ENCODE results near the gene AGBL4.
A peak's percentile ranks its signal among the peaks of the same experiment; 100 is the strongest.
"Not testable (repeated sequence)": the region's sequence is repeated elsewhere in the genome, so short reads cannot be mapped to it uniquely, and the experiment has no call there.

Gene AGBL4

DNA sequence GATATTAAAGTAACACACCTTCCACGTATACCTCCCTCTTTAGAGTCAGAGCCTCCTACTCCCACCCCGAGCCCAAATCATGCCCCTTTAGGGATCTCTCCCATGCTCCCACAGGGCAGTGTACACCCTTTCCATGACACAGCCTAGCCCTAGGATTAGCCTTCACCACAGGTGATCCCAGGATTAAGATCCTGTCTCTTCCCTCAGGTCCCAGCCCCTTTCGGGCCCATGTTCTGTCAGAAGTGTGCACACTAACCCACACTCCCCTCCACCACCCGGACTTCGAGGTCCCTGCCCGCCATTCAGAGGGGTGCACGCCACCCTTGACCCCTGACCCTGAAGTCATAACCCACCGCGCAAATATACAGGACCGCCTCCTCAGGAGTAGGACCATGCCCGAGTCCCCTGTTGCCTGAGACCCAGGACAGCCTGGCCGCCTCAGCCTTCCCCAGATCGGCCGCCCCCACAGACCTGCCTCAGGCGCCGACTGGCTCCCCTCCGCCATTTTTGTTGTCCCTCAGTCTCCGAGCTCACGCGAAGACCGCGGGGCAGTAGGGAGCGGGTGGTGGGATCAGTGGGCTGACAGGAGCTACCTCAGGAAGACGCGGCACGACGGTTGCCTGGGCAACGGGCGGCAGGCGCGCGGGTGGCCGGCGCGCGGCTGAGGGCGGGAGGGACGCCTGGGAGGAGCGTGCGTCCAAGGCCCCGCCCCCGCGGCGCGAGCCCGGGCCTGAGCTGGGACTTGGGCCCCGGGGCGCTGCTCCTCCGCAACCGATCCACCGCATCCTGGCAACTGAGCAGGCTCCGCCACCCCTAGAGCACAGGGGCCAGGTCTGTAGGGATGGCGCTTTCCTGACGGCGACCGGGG lies at the start of gene AGBL4:
Gene AGBL4, minus strand, starts transcription at position 663 of the 868 bp plus-strand sequence.
- peak; percentile 80 for DNase-seq

DNA sequence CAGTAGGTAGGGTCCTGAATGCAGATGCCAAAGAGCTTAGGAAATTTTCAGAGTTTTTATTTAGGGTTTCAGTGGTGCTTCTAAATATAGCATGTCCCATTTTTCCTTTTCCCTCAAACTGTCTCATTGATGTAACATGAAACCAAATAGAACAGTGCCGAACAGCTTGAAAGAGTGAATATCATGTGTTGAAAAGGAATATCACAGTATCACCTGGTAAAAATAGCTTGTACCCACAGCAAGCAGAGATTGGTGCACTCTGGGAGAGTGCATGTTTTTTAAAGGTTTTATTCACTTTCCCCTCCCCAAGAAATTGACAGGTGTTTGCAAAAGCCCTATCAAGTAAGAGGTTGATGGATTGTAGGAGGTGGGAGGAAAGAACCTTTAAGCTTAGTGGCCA lies 43.1 kb upstream of the AGBL4 start:
- no peak for DNase-seq

DNA sequence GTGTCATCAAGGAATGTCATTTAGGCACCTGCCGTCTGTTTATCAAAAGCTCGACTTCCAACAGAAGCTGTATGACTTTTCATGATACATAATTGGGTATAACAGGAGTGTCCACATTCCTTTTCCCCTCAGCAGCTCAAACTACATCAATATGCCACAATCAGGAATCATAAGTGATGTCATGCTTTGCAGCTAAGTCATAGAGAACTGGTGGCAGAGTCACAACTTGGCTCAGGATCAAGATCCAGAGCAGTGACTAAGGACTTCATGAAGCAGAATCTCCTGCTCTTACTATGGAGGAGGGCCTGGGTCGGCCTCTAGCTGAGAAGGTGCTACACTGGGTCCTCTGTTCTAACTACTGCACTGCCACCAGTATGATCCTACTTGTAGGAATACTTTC lies 36.5 kb upstream of the AGBL4 start:
- no peak for DNase-seq

DNA sequence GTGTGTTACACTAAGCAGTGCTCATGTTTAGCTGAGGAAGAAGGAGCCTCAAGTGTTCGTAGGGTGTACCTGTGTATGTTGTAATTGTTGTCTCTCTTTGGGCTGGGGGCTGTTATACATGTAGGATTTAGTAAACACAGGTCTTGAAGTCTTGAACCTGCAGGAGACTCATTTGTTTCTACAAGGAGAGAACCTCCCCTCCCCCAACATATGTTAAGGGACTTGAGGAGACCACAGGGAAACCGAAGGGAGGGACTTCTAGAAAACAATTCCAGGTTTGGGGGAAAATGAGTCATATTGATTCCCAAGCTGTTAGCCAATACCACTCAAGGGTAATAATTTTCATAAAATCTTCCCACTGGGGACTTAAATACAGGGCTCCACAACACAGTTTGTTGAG lies 25.0 kb upstream of the AGBL4 start:
- no peak for DNase-seq

DNA sequence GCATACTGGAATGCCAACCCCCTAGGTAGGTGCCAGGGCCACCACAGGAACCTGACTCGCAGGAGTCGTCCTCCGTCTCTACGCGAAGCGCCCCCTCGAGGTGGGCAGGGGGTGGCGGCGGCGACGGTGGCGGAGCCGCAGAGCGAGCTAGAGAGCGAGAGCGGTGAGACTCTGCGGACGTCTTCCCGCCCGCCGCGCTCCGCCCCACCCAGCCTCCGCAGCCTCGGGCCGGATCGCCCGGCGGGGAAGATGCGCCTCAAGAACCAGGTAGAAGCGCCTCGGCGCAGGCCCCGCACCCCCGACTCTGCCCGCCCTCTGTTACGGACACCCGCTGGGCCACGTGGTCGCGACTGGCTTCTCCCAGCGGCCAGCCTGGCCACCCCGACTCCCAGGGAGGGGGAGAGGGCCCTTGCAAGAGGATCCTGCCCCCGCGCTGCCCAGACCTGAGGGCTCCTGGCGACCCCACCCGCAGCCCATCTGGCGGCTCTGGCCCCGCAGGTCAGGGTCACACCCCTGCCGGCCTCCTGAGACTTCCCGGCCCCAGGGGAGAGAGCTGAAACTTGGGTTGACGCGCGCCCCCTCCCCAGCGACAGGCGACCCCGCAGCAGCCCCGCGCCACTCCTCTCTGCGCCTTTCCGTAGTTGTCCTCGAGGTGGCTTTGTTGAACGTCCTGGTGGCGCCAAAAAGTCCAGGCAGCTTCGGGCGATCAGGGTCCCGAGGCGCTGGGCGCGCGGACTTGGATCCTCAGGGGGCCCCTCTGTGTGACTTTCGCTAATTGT lies 24.4 kb upstream of the AGBL4 start:
- DNase-seq: peak; percentile 28

DNA sequence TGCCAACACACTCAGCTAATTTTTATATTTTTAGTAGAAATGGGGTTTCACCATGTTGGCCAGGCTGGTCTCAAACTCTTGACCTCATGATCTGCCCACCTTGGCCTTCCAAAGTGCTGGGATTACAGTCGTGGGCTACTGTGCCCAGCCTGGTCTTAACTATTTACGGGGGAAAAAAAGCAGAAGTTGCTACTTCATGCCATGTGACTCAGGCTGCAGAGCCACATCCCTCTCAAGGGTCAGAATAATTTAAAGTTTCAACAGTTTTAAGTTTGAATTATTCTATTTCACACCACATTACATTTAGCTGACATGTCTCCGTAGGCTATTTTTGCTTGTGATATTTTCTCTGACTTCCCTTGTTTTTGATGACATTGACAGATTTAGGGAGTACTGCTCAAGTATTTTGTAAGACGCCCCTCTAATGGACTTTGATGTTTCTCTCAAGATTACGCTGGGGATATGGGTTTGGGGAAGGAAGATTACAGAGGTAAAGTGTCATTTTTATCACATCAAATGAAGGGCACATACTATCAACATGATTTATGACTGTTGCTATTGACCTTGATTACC lies 14.6 kb upstream of the AGBL4 start:
- DNase-seq: no peak

DNA sequence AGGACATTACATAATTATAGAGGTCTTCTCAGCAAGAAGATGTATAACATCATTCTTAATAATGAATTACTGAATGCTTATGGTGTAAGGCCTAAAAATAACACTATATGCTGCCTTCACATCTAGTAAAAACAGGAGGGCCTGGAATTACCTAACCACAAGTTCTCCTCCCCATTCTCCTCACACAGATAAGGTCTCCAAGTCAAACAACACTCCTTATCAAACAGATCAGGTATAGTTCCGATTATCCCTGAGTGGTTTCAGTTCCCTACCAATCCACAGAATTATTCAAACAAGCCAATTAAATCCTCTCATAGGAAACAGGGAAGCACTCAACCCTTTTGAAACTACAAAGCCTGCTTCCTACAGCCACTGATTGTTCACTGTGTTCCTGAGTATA lies 4.0 kb upstream of the AGBL4 start:
- no peak for DNase-seq

DNA sequence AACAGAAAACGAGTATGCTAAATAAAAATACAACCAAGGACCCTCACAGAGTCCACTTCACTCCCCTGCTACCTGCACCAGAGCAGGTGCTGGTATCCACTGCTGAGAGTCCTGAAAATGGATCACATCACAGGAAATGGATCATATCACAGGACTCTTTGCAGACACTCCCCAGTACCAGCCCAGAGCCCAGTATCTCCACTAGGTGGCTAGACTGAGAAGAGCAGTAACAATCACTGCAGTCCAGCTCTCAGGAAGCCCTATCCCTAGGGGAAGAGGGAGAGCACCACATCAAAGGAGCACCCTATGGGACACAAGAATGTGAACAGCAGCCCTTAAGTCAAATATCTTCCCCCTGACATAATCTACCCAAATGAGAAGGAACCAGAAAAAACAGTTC lies 28.0 kb downstream of the AGBL4 start:
- no peak for DNase-seq

DNA sequence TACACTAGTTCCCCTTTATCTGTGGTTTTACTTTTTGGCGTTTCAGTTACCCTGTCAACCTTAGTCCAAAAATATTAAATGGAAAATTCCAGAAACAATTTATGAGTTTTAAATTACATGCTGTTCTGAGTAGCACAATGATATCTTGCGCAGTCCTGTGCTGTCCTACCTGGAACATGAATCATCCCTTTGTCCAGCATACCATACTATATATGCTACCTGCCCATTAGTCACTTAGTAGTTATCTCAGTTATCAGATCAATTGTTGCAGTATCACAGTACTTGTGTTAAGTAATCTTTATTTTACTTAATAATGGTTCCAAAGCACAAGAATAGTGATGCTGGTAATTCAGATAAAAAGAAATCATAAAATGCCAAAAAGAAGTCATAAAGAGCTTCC lies 52.7 kb downstream of the AGBL4 start:
- DNase-seq: no peak

DNA sequence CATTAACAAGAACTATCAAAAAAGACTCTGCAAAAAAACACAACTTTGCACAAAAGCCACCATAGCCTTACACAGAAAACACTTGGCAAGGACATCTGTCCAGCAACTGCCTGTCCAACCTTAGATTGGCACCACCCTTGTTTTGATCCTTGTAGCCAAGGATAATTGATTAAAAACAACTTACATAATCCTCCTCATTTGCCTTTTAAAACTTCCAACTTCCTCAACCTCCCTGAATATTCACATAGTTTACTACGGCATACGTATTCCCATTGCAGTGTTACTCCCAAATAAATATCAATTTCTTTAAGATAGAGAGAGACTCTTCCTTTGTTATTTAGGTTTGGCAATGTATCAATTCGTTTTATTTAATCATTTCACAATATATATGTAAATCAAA lies 72.4 kb downstream of the AGBL4 start:
- DNase-seq: no peak

DNA sequence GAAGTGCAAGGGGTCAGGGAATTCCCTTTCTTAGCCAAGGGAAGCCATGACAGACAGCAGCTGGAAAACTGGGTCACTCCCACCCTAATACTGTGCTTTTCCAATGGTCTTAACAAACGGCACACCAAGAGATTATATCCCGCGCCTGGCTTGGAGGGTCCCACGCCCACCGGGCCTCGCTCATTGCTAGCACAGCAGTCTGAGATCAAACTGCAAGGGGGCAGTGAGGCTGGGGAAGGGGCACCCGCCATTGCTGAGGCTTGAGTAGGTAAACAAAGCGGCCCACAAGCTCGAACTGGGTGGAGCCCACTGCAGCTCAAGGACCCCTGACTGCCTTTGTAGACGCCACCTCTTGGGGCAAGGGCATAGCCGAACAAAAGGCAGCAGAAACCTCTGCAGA lies 108.5 kb downstream of the AGBL4 start:
- not testable (repeated sequence) for DNase-seq

DNA sequence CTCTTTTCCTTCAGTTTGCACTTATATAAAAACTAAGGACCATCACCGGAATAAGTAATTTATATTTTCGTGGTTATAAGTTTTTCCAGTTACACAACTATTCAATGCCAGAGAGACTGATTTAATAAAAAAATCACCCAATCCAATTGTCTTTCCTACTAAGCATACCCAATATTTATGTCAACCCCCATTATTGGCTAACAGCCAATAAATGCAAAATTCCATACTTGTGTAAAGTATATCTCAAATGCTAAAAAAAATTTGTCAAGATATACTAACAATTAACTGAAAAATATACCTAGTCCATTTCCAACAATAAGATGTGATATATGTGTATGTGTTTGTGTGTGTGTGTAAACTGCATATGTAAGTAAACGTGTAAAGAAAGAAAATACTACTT lies 117.4 kb downstream of the AGBL4 start:
- no peak for DNase-seq

DNA sequence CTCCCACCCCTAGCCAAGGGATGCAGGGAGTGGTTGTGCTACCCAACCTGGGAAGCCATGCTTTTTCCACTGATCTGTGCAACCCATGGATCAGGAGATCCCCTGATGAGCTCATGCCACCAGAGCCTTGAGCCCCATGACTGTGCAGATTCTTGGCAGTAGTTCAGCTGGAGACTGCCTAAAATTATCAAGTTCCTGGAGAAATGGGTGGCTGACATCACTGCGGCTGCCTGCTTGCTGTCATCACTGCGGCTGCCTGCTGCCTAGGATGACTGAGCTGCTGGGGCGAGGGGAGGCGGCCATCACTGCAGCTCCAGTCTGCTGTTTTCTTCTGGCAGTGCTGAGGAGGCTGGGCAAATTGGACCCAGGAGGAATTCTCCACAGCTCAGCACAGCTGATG lies 159.2 kb downstream of the AGBL4 start:
- DNase-seq: no peak

DNA sequence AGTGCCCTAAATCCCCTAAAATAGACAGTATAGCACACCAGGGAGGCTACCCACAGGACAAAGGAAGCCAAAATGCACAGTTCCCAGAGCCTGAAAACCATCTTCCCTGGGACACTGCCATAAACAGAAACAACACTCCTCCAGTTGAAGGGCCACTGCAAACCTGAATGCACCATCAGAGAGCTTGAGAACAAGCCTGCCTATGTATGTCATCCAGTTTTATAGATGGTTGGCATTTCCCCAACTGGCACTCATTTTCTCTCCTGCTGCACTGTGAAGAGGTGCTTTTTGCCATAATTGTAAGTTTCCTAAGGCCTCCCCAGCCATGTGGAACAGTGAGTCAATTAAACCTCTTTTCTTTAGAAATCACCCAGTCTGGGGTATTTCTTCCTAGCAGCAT lies 169.0 kb downstream of the AGBL4 start:
- no peak for DNase-seq

DNA sequence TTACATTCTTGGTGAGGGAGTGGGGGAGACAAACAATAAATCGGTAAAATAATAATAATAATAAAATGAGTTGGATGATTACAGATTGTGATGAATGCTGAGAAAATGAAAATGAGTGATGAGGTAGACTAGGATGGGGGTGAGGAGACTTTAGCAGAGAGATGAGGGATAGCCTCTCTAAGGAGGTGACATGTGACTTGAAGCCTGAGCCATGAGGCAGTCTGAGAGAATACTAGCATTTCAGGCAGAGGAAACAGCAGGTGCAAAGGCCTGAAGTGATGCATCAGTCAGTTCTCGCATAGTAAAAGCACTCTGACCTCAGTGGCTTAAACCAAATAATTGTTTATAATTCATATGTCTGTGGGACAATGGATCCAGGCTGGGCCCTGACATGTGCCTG lies 181.2 kb downstream of the AGBL4 start:
- DNase-seq: no peak

DNA sequence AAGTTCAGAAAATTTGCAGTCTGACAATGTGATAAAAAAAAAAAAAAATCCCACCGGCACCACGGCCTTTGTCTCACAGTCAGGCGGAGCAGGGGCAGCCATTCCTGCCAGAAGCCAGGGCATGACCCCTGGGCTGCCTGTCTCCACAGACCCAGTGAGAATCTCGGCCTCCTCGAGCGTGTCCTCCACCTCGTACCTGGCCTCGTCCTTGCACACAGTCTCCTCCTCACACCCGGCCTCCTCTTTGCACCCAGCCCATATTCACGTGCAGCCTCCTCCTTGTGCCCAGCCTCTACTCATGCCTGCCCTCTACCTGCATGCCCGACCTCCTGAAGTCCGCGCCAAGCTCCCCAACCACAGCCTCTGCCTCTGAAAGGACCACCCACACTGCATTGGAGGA lies 182.0 kb downstream of the AGBL4 start:
- no peak for DNase-seq

DNA sequence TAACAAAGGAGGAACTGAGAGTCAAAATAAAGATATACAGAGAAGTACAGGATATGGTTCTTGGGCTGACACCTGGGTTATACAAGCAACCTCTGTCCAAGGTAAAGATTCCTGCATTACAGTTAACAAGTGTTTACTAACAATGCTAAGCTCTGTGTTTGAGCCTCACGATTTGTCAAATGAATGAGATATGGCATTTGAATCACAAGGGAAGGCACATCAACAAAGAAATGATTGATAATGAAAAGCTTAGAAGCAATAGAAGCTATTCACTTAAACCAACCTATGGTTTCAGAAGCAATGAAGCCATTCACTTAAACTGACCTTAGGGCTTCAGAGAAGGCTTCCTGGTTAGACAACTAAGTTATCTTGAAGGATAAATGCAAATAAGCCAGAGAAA lies 199.5 kb downstream of the AGBL4 start:
- no peak for DNase-seq

DNA sequence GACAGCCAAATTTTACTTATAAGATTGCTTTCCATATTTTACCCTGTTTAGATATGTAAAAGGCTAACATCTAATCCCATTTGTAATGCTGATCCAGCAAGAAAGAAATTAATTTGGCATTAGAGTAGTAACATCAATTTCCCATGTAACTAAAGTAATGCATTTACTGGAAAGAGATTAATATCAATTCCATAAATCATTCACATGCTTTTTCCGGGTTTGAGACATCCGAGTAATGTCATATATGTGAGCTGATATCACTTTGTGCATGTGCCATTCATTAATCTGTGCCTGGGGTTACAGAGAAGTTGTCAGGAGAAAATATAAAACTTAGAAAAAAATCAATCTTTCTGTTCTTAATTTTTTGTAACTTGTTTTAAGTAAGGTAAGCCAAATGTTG lies 206.1 kb downstream of the AGBL4 start:
- DNase-seq: no peak

DNA sequence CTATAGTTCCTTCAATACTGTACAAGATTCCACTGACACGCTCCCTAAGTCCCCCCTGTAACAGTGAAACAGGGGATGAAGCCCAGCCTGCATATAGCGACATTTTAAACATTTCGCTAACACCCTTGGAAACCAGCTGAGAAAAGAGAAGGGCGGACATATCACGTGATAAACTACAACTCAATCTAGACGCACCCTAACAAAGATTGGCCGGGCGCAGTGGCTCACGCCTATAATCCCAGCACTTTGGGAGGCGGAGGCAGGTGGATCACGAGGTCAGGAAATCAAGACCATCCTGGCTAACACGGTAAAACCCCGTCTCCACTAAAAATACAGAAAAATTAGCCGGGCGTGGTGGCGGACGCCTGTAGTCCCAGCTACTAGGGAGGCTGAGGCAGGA lies 236.7 kb downstream of the AGBL4 start:
- DNase-seq: not testable (repeated sequence)

DNA sequence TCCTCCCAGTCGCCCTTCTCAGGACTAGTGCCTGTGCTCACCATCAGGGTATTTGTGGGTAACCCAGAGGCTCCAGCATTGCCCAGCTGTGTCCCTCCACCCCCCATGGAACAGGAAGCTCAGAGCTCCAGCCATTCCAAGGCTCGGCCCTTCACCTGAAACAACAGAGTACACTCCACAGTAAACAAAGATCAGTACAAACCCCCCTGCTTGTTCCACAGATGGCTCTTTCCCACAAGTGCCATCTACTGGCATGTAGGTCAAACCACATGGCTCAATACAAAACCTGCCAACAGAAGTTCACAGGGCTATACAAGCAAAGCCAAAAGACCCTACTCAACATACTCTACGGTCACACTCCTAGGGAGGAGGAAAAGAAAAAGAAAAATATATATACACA lies 258.7 kb downstream of the AGBL4 start:
- DNase-seq: no peak

DNA sequence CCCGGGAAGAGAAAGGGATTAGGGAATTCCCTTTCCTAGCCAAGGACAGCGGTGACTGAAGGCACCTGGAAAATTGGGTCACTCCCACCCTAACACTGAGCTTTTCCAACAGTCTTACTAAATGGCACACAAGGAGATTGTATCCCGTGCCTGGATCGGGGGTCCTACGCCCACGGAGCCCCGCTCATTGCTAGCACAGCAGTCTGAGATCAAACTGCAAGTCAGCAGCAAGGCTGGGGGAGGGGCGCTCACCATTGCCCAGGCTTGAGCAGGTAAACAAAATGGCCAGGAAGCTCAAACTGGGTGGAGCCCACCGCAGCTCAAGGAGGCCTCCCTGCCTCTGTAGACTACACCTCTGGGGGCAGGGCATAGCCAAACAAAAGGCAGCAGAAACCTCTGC lies 285.6 kb downstream of the AGBL4 start:
- not testable (repeated sequence) for DNase-seq

DNA sequence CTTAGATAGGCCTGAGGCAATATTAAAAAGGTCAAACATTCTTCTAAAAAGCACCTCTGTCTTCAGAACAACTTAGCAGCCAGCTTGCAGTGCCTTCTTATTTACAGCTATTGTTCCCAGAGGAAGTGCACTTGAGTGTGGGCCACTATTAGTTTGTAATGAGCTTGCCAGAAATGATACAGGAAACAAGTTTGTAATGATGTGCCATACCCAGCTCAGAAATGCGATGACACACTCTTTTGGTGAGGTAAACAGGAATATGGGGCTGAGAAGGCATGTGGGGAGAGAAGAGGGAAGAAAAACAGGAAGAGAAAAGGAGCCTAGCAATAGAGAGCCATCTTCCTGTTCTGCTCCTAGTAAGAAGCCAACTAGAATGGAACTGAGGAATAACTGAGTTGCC lies 295.4 kb downstream of the AGBL4 start:
- no peak for DNase-seq

DNA sequence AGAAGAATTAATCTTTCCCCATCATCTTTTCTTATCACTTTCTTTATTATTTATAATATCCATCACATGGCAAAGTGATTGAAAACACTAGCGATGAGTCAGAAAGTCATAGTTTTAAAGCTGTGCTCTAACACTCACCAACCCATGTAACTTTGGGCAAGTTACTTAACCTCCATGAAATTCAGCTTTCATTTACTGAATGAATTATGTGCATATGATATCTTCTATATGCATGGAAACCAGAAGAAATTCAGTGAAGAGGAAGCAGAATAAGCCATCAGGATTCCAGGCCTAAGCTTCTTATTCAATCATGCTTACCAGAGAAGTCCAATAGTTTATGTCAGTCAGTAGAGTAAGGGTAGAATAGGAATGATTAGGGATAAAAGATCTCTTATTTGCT lies 300.1 kb downstream of the AGBL4 start:
- DNase-seq: no peak

DNA sequence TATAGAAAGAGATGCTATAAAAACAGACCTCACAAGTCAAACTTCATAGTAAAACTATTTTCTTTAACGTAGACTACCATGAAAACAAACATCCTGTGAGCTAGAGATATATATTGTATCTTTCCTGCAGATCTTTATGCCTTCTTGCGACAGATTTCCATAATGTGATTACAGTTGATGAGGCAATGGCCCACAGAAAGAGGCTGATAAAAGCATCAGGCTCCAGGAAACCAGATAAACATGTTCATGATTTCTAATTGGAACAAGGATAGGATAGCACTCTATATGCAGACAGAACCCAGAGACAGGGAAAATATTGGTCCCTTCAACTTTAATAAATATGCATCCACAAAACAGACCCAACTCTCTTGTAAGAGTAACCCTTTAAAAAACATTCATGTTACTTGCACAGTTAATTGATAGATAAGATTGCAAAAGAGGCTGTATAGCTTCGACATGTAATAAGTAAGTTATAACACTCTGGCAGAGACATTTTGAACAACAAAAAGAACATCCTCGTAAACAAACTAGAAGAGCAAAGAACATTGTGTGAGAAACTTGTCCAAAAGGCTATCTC lies 329.4 kb downstream of the AGBL4 start:
- no peak for DNase-seq
